Fibroblast of peridontal ligament (primary cell): ENCODE data around the gene SPCS1.

ENCODE experiments used
- DNase-seq: peaks from one replicate; pipeline ENCODE4 v3.0.0-alpha.2; 2010; ENCODE audit errors: extremely low read depth

Gene SPCS1

GRCh38 chr3:52730681-52731080 is 24.8 kb downstream of the SPCS1 start:
- DNase-seq = no peak

- no peak for DNase-seq
Observed at GRCh38 chr3:52731590-52731989, 25.7 kb downstream of the SPCS1 start.

- DNase-seq = no peak
Observed at GRCh38 chr3:52733256-52733891, 27.5 kb downstream of the SPCS1 start.

GRCh38 chr3:52739730-52740129 is 33.8 kb downstream of the SPCS1 start:
- no peak for DNase-seq

GRCh38 chr3:52742418-52743041 is 36.6 kb downstream of the SPCS1 start:
- DNase-seq = peak; percentile 63

- no peak for DNase-seq
Observed at GRCh38 chr3:52743152-52743551, 37.2 kb downstream of the SPCS1 start.

GRCh38 chr3:52743721-52744120 is 37.8 kb downstream of the SPCS1 start:
- DNase-seq = no peak

GRCh38 chr3:52752045-52752660 is 46.2 kb downstream of the SPCS1 start:
- peak; percentile 70 for DNase-seq

- no peak for DNase-seq
Observed at GRCh38 chr3:52754373-52754772, 48.5 kb downstream of the SPCS1 start.

- peak; percentile 64 for DNase-seq
Observed at GRCh38 chr3:52756141-52756540, 50.2 kb downstream of the SPCS1 start.
